Erythroblast (primary cell): ENCODE results near the gene DGKI.

ENCODE experiments used
- GATA1 ChIP-seq: IDR thresholded peaks from 2 replicates; pipeline ENCODE4 v1.6.1; 2011; ENCODE audit warnings: low read depth, mild to moderate bottlenecking, control low read depth, low read length, moderate library complexity
- POLR2A ChIP-seq: IDR thresholded peaks from 2 replicates; pipeline ENCODE4 v1.6.1; 2011; ENCODE audit warnings: mild to moderate bottlenecking, low read length

GRCh38 chr7:137656227-137656849 lies 190.4 kb downstream of the DGKI start:
- no peak for TF ChIP-seq POLR2A
- no peak for TF ChIP-seq GATA1
